Measurements from ENCODE around the gene HNF4A.
A peak's percentile ranks its signal among the peaks of the same experiment; 100 is the strongest.

The HNF4A gene

DNA sequence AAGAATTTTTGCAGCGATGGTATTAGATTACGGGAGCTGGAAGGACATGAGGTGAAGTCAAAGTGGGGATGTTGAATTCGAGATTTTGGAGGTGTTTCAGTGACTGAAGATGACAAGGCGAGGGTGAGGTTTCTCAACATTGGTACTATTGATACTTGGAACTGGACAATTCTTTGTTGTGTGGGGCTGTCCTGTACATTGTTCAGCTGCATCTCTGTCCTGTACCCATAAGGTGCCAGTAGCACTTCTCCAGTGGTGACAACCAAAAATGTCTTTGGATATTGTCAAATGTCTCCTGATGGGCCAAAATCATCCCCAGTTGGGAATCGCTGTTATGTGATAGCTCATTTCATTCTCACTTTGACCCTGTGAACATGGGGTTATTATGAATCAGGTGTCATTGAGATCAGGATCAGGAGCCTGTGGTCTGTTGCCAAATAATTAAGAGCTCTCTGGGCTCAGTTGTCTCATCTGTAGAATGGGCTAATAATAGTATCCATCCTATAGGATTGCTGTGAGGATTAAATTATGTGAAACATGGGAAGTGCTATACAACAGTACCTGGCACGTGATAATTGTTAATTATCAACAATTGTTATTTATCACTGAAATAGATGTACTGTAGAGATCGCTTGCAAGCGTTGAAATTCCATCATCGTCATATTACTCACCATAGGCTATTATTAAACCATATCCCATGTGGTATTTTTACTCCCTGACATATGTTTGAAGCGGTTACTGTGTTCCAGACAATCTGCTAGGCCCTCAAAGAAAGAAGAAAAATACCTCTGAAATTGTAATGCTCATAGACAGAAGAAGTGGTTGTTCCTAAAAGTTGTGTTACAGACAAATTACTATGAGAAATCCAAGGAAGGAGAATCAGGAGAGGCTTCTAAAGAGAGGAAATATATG, 71.6 kb downstream of the HNF4A start:
- DNase-seq: peak in 1 of 14 donors; percentile 36

DNA sequence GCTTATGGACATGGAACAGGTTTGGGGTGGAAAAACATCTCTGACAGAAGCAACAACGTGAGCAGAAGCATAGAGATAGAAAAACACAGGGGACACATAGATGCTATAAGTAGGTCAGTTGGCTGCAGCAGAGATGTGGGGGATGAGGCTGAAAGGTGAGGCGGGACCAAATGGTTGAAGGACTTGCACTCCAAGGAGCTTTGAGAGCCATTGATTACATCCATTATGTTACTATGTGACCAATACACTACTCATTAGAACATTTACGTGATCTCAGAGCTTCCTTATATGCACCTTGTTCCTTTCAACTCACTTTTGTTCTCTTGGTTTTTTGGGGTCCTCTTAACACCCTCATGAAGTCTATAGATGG, 72.3 kb downstream of the HNF4A start:
- DNase-seq: peak in 1 of 14 donors; percentile 18

DNA sequence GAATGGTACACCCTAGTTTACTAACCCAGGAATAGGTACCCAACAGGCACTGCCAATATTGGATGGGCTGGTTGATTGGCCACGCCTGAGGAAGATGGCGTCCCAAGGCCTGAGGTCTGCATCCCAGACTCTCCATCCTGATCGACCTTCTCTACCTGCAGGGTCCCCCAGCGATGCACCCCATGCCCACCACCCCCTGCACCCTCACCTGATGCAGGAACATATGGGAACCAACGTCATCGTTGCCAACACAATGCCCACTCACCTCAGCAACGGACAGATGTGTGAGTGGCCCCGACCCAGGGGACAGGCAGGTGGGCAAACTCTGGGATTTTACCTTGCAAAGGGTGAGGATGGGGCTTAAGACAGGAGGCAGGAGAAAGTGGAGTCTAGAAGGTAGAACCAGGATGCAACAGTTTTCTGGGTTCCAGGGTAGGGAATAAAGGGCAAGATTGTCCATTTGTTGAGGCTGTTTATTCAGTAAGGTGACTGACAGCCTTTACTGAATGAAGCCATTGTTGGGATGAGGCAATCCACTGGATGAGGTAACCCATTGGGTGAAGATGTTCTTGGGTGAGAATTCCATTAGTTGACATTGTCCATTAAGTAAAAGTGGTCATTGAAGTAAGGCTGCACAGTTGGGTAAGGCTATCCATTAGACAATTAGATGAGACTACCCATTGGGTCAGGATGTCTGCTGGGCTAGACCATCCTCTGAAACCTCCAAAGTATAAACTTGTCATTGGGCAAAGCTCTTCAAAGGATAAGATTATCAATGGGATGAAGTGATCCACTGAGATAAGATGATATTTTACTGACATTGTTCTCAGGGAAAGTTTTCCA, 72.9 kb downstream of the HNF4A start:
- DNase-seq: no peak

DNA sequence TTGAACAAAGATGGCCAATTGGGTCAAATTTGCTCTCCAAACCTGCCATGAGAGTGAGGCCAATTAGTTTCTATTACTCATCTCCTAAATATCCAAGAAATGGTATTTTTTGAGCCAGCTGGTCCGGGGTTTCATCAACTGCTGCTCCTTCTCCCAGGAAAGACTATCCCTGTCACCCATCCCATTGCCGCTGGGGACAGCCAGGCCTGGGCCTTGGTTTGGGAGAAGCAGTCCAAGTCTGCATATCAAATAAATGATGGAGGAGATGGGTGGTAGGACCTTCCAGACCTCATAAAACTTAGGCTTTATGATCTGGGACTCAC, 73.5 kb downstream of the HNF4A start:
- no peak for DNase-seq

GRCh38 chr20:44429419-44430269, 74.1 kb downstream of the HNF4A start:
- no peak for DNase-seq

GRCh38 chr20:44430270-44431065, 75.0 kb downstream of the HNF4A start:
- DNase-seq: no peak

GRCh38 chr20:44431118-44431501, 75.6 kb downstream of the HNF4A start:
- no peak for DNase-seq

- no peak for DNase-seq
These were observed 76.2 kb downstream of the HNF4A start for GRCh38 chr20:44431502-44432234.

DNA sequence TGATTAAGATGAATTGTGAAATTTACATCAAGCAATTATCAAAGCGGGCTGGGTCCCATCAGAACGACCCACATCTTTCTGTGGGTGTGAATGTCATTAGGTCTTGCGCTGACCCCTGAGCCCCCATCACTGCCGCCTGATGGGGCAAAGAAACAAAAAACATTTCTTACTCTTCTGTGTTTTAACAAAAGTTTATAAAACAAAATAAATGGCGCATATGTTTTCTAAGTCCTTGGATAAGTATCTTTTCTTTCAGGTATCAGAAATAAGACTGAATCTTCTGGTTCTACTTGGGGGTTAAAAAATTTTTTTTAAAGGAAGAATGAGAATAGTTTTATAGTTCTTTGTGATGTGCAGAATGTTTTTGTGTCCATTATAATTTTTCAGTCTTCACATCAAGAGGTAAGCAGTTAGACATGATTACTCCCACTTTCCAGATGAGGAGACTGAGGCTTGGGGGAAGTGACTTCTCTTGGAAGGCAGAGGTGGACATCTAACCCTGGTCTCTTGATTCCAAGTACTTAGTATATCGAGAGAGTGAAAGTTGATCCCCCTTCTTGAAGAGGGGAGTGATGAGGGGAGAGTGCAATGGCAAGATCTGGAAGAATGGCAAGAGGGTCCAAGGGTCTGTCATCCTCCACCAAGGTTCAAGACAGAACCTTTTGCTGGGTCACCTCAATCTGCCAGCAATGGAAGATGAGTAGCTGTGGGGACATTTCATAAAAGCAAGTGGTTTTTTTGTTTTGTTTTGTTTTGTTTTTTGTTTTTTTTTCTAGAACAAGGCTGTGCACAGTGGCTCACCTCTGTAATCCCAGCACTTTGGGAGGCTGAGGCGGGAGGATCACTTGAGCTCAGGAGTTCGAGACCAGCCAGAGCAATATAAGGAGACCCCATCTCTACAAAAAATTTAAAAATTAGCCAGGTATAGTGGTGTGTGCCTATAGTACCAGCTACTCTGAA, 77.4 kb downstream of the HNF4A start:
- DNase-seq: no peak

DNA sequence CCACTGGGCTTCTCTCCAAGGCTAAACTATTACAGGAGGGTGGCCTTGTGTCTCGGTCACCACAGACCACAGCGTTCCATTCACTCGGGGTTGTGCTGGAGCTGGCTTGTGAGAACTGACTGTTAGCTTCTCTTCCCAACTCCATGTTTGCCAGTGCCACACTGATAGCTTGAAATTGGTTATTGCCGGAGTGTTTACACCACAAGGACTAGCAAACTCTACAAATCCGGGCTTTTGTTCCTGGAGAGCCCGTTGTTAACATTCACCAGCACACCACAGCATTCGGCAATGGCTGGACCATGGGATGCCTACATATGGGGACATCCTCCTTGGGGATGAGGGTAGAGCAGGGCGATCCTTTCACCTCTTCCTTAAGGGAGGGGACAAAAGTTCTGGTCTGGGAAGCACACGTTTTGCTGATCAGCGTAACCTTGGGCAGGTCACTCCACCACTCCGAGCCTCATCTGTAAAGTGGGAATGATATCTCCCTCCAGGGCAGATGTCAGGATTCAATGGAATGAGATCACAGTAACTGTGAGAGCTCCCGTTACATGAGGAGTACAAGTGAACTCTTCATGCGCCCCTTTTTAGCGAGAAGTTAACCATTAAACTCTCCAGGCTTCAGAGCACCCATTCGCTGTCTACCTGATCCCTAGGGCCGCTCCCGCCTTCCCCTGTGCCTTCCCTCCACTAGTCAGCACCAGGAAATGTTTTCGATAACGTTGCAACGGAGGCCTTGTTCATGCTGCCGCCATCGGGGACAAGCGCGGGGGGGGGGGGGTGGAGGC, 78.4 kb downstream of the HNF4A start:
- no peak for DNase-seq

GRCh38 chr20:44435630-44436335, 80.3 kb downstream of the HNF4A start:
- no peak for DNase-seq

GRCh38 chr20:44436393-44436792, 80.9 kb downstream of the HNF4A start:
- DNase-seq: no peak

- DNase-seq: no peak
These were observed 82.0 kb downstream of the HNF4A start for GRCh38 chr20:44437497-44437896.

DNA sequence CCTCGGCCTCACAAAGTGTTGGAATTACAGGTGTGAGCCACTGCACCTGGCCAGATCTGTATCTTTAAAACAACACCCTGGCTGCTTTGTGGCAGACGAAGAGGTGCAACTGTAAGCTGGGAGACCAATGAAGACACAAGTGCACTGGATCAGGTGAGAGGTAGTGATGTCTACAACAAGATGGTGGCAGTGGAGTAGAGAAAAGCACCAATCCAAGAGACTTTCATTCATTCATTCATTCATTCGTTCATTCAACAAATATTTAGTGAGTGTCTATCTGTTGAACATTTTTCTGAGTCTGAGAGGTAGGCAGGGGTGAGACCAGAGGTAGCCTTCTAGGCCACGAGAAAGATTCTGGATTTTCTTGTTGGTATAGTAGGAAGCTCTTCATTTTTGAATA, 83.3 kb downstream of the HNF4A start:
- no peak for DNase-seq

- DNase-seq: no peak
These were observed 83.8 kb downstream of the HNF4A start for GRCh38 chr20:44439318-44439717.

GRCh38 chr20:44442298-44443070, 87.0 kb downstream of the HNF4A start:
- no peak for DNase-seq
